HL-60 (cell line): ENCODE data around the gene DTL.

Experiments used
- CTCF ChIP-seq: IDR thresholded peaks from one replicate; pipeline ENCODE4 v1.5.1; 2011; ENCODE audit warnings: low read length, control low read depth, inconsistent platforms; ENCODE audit not compliant: insufficient read depth
- GABPA ChIP-seq: IDR thresholded peaks from 2 replicates; pipeline ENCODE4 v1.6.1; 2012; ENCODE audit warnings: low read depth
- POLR2AphosphoS5 ChIP-seq: IDR thresholded peaks from 2 replicates; pipeline ENCODE4 v1.6.1; 2012; ENCODE audit warnings: low read depth
- SPI1 ChIP-seq: IDR thresholded peaks from 2 replicates; pipeline ENCODE4 v1.6.1; 2012; ENCODE audit warnings: low read depth, mild to moderate bottlenecking, borderline replicate concordance

- TF ChIP-seq CTCF, result no peak
- no peak for TF ChIP-seq POLR2AphosphoS5
- TF ChIP-seq SPI1, result no peak
- TF ChIP-seq GABPA, result no peak
Measured at GRCh38 chr1:212118872-212119260, 83.3 kb downstream of the DTL start.
